GM12801 (cell line): ENCODE measurements around the gene CYP26C1.

Experiments
- CTCF ChIP-seq: IDR thresholded peaks from one replicate; pipeline ENCODE4 v1.5.1; 2011; ENCODE audit warnings: control low read depth; ENCODE audit not compliant: insufficient read length; ENCODE audit errors: extremely low read depth

CYP26C1 gene

GRCh38 chr10:93032105-93032808, 28.3 kb upstream of the CYP26C1 start:
- no peak for TF ChIP-seq CTCF

GRCh38 chr10:93032809-93033137, 27.8 kb upstream of the CYP26C1 start:
- no peak for TF ChIP-seq CTCF

GRCh38 chr10:93034426-93034825, 26.2 kb upstream of the CYP26C1 start:
- TF ChIP-seq CTCF, result no peak

- TF ChIP-seq CTCF, result no peak
Observed at GRCh38 chr10:93039110-93039509, 21.5 kb upstream of the CYP26C1 start.

- TF ChIP-seq CTCF, result no peak
Observed at GRCh38 chr10:93039721-93040120, 20.9 kb upstream of the CYP26C1 start.

- TF ChIP-seq CTCF, result no peak
Observed at GRCh38 chr10:93054486-93054885, 6.1 kb upstream of the CYP26C1 start.

- TF ChIP-seq CTCF, result no peak
Observed at GRCh38 chr10:93058139-93058538, 2.5 kb upstream of the CYP26C1 start.
